WTC11 (cell line): Measurements from ENCODE around the gene TMEM108. TPM values are rescaled to one million over a fixed set of nuclear protein-coding genes. Genes with fewer than 3 reads are reported as not detected.

Source experiments
- ATAC-seq: fragments of 200-7000 bp; cut with Tn5 transposase; 2 replicates; pipeline ENCODE4 v1.10.0; 2021; ENCODE audit warnings: mild to moderate bottlenecking, moderate library complexity
- CTCF ChIA-PET: fragments of 300-600 bp; sonication (Branson Sonifier 250); formaldehyde crosslinking; loops from one replicate; lab custom pipeline; 2021; ENCODE audit warnings: antibody characterized with exemption; lab: Charles Lee
- POLR2A ChIA-PET: fragments of 350-600 bp; sonication (Branson Sonifier 250); formaldehyde crosslinking; loops from one replicate; lab custom pipeline; 2021; ENCODE audit warnings: antibody characterized with exemption; lab: Charles Lee
- DNase-seq: peaks from one replicate; pipeline ENCODE4 v3.0.0; 2021; ENCODE audit warnings: low spot score
- H3K27ac Mint-ChIP-seq: 2 replicates; pipeline ENCODE4 v1.8.0; 2021; ENCODE audit warnings: mixed read lengths
- H3K27me3 Mint-ChIP-seq: 2 replicates; pipeline ENCODE4 v1.8.0; 2021; ENCODE audit warnings: low read depth, mild to moderate bottlenecking, moderate library complexity, mixed read lengths
- H3K36me3 Mint-ChIP-seq: 2 replicates; pipeline ENCODE4 v1.8.0; 2021; ENCODE audit warnings: mixed read lengths
- H3K4me1 Mint-ChIP-seq: 2 replicates; pipeline ENCODE4 v1.8.0; 2022; ENCODE audit warnings: mixed read lengths
- H3K4me3 Mint-ChIP-seq: 2 replicates; pipeline ENCODE4 v1.8.0; 2021; ENCODE audit warnings: mild to moderate bottlenecking, moderate library complexity, mixed read lengths
- H3K9me3 Mint-ChIP-seq: 2 replicates; pipeline ENCODE4 v1.8.0; 2021; ENCODE audit warnings: mixed read lengths
- ARID4B ChIP-seq: sonication (generic); formaldehyde crosslinking; IDR thresholded peaks from 2 replicates; pipeline ENCODE4 v1.8.0; 2023; ENCODE audit warnings: missing genetic modification reagents, mild to moderate bottlenecking, borderline replicate concordance
- CBFB ChIP-seq: sonication (generic); formaldehyde crosslinking; IDR thresholded peaks from 2 replicates; pipeline ENCODE4 v1.8.1; 2022; ENCODE audit warnings: mild to moderate bottlenecking, low read depth, missing genetic modification reagents
- CREB1 ChIP-seq: sonication (generic); formaldehyde crosslinking; IDR thresholded peaks from 2 replicates; pipeline ENCODE4 v1.8.0; 2023; ENCODE audit warnings: mild to moderate bottlenecking, missing genetic modification reagents
- ETV6 ChIP-seq: sonication (generic); formaldehyde crosslinking; IDR thresholded peaks from 2 replicates; pipeline ENCODE4 v1.8.1; 2022; ENCODE audit warnings: mild to moderate bottlenecking, missing genetic modification reagents
- FOXJ3 ChIP-seq: sonication (generic); formaldehyde crosslinking; IDR thresholded peaks from 2 replicates; pipeline ENCODE4 v1.9.0; 2021; ENCODE audit warnings: missing genetic modification reagents, mild to moderate bottlenecking, borderline replicate concordance
- GTF2I ChIP-seq: fragments of 250-450 bp; sonication (Bioruptor Pico); conservative IDR thresholded peaks from 2 replicates; pipeline ENCODE4 v1.4.0; 2021; ENCODE audit warnings: mild to moderate bottlenecking
- JAZF1 ChIP-seq: fragments of 250-450 bp; sonication (Bioruptor Pico); IDR thresholded peaks from 2 replicates; pipeline ENCODE4 v1.9.0; 2021; ENCODE audit warnings: moderate library complexity, mild to moderate bottlenecking, inconsistent platforms
- JUN ChIP-seq: sonication (generic); formaldehyde crosslinking; IDR thresholded peaks from 2 replicates; pipeline ENCODE4 v1.8.0; 2023; ENCODE audit warnings: mild to moderate bottlenecking, missing genetic modification reagents
- MXD4 ChIP-seq: fragments of 250-450 bp; sonication (Bioruptor Pico); IDR thresholded peaks from 2 replicates; pipeline ENCODE4 v1.8.0; 2021; ENCODE audit warnings: mild to moderate bottlenecking, moderate library complexity, borderline replicate concordance
- NFATC4 ChIP-seq: fragments of 250-450 bp; sonication (Bioruptor Pico); IDR thresholded peaks from 2 replicates; pipeline ENCODE4 v1.9.0; 2021; ENCODE audit warnings: mild to moderate bottlenecking
- NFE2L1 ChIP-seq: sonication (generic); formaldehyde crosslinking; IDR thresholded peaks from 2 replicates; pipeline ENCODE4 v1.8.1; 2023; ENCODE audit warnings: missing genetic modification reagents
- OVOL2 ChIP-seq: fragments of 250-450 bp; sonication (Bioruptor Pico); IDR thresholded peaks from 2 replicates; pipeline ENCODE4 v1.9.0; 2021; ENCODE audit warnings: mild to moderate bottlenecking, borderline replicate concordance
- PRRX2 ChIP-seq: fragments of 250-450 bp; sonication (Bioruptor Pico); IDR thresholded peaks from 2 replicates; pipeline ENCODE4 v1.8.0; 2021; ENCODE audit warnings: mild to moderate bottlenecking
- RORB ChIP-seq: fragments of 250-450 bp; sonication (Bioruptor Pico); IDR thresholded peaks from 2 replicates; pipeline ENCODE4 v1.9.0; 2021; ENCODE audit warnings: mild to moderate bottlenecking
- TCF7 ChIP-seq: sonication (generic); formaldehyde crosslinking; IDR thresholded peaks from 2 replicates; pipeline ENCODE4 v1.8.0; 2022; ENCODE audit warnings: mild to moderate bottlenecking, low read depth, missing genetic modification reagents, moderate library complexity
- TEAD4 ChIP-seq: sonication (generic); formaldehyde crosslinking; IDR thresholded peaks from 2 replicates; pipeline ENCODE4 v1.8.0; 2022; ENCODE audit warnings: mild to moderate bottlenecking, missing genetic modification reagents
- ZNF281 ChIP-seq: sonication (generic); formaldehyde crosslinking; IDR thresholded peaks from 2 replicates; pipeline ENCODE4 v1.8.0; 2023; ENCODE audit warnings: mild to moderate bottlenecking, missing genetic modification reagents
- ZNF416 ChIP-seq: fragments of 250-450 bp; sonication (Bioruptor Pico); IDR thresholded peaks from 2 replicates; pipeline ENCODE4 v1.9.0; 2021; ENCODE audit warnings: mild to moderate bottlenecking, inconsistent platforms
- ZNF425 ChIP-seq: fragments of 250-450 bp; sonication (Bioruptor Pico); conservative IDR thresholded peaks from 2 replicates; pipeline ENCODE4 v1.9.0; 2021; ENCODE audit warnings: mild to moderate bottlenecking
- ZSCAN18 ChIP-seq: fragments of 250-450 bp; sonication (Bioruptor Pico); IDR thresholded peaks from 2 replicates; pipeline ENCODE4 v2.1.2; 2022; ENCODE audit warnings: mild to moderate bottlenecking, moderate library complexity
- total RNA-seq: library from RNA; stranded (reverse); gene quantifications from 3 replicates; pipeline ENCODE4 v1.2.3, GENCODE V29; 2021
- TF ChIP-seq, protein P1 (sequence below): sonication (generic); formaldehyde crosslinking; IDR thresholded peaks from 2 replicates; pipeline ENCODE4 v1.8.0; 2022; ENCODE audit warnings: mild to moderate bottlenecking, missing genetic modification reagents
- TF ChIP-seq, protein P2 (sequence below): sonication (generic); formaldehyde crosslinking; IDR thresholded peaks from 2 replicates; pipeline ENCODE4 v1.8.1; 2023; ENCODE audit warnings: mild to moderate bottlenecking, missing genetic modification reagents, moderate library complexity
- TF ChIP-seq, protein P3 (sequence below): fragments of 250-450 bp; sonication (Bioruptor Pico); IDR thresholded peaks from 2 replicates; pipeline ENCODE4 v1.9.0; 2021; ENCODE audit warnings: mild to moderate bottlenecking
- TF ChIP-seq, protein P4 (sequence below): sonication (generic); formaldehyde crosslinking; IDR thresholded peaks from 2 replicates; pipeline ENCODE4 v1.8.1; 2022; ENCODE audit warnings: missing genetic modification reagents, borderline replicate concordance

The TMEM108 gene
- total RNA-seq, 1 experiment from 2014 or later: 14.7 TPM

- TF ChIP-seq ARID4B (CRISPR knock-in tag) (no peak), ZNF416 (CRISPR knock-in tag) (no peak), RORB (CRISPR knock-in tag) (no peak), FOXJ3 (CRISPR knock-in tag) (no peak)
- TF ChIP-seq, protein P1, sequence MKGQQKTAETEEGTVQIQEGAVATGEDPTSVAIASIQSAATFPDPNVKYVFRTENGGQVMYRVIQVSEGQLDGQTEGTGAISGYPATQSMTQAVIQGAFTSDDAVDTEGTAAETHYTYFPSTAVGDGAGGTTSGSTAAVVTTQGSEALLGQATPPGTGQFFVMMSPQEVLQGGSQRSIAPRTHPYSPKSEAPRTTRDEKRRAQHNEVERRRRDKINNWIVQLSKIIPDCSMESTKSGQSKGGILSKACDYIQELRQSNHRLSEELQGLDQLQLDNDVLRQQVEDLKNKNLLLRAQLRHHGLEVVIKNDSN: no peak
Measured at GRCh38 chr3:133369068-133369440, 330.9 kb downstream of the TMEM108 start (continued).

- no peak overlapping the region for H3K4me3 Mint-ChIP-seq
- POLR2A ChIA-PET: interaction anchor here (0.5 kb wide), 1 partner anchor 9 kb away, joined by 3 read pairs; no protein-coding TSS in a partner anchor
- H3K27ac Mint-ChIP-seq: no peak overlapping the region
- H3K36me3 Mint-ChIP-seq: no peaks in the 10 kb centered on the region
- H3K4me1 Mint-ChIP-seq: peaks cover 20% of the 10 kb centered on the region
- no peak for ATAC-seq
- H3K27me3 Mint-ChIP-seq: no peaks in the 10 kb centered on the region
- no peak for TF ChIP-seq OVOL2 (CRISPR knock-in tag)
- no peak for TF ChIP-seq ZNF425 (CRISPR knock-in tag)
- TF ChIP-seq CBFB (CRISPR knock-in tag): no peak
- TF ChIP-seq JUN: no peak
- no peak for TF ChIP-seq GTF2I (CRISPR knock-in tag)
- no peak for TF ChIP-seq ZNF281 (CRISPR knock-in tag)
- no peak for TF ChIP-seq JAZF1
- TF ChIP-seq TEAD4 (CRISPR knock-in tag): no peak
- no peak for TF ChIP-seq ETV6
- TF ChIP-seq MXD4 (CRISPR knock-in tag): no peak
- TF ChIP-seq NFATC4 (CRISPR knock-in tag): no peak
- TF ChIP-seq ZSCAN18 (CRISPR knock-in tag): no peak
- TF ChIP-seq, protein P2, sequence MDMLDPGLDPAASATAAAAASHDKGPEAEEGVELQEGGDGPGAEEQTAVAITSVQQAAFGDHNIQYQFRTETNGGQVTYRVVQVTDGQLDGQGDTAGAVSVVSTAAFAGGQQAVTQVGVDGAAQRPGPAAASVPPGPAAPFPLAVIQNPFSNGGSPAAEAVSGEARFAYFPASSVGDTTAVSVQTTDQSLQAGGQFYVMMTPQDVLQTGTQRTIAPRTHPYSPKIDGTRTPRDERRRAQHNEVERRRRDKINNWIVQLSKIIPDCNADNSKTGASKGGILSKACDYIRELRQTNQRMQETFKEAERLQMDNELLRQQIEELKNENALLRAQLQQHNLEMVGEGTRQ (CRISPR knock-in tag): no peak
- TF ChIP-seq, protein P3, sequence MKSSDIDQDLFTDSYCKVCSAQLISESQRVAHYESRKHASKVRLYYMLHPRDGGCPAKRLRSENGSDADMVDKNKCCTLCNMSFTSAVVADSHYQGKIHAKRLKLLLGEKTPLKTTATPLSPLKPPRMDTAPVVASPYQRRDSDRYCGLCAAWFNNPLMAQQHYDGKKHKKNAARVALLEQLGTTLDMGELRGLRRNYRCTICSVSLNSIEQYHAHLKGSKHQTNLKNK (CRISPR knock-in tag): no peak
- no peak for TF ChIP-seq NFE2L1 (CRISPR knock-in tag)
- TF ChIP-seq TCF7 (CRISPR knock-in tag): no peak
- no peak for TF ChIP-seq CREB1 (CRISPR knock-in tag)
- TF ChIP-seq, protein P4, sequence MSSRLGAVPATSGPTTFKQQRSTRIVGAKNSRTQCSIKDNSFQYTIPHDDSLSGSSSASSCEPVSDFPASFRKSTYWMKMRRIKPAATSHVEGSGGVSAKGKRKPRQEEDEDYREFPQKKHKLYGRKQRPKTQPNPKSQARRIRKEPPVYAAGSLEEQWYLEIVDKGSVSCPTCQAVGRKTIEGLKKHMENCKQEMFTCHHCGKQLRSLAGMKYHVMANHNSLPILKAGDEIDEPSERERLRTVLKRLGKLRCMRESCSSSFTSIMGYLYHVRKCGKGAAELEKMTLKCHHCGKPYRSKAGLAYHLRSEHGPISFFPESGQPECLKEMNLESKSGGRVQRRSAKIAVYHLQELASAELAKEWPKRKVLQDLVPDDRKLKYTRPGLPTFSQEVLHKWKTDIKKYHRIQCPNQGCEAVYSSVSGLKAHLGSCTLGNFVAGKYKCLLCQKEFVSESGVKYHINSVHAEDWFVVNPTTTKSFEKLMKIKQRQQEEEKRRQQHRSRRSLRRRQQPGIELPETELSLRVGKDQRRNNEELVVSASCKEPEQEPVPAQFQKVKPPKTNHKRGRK: no peak
- TF ChIP-seq PRRX2 (CRISPR knock-in tag): no peak
- TF ChIP-seq, all 79 proteins: peak for 0
- H3K9me3 Mint-ChIP-seq: no peaks in the 10 kb centered on the region; the same call in 1 of the 2 replicates
- no peak for DNase-seq
- CTCF ChIA-PET: interaction anchor here (1.9 kb wide), 1 partner anchor 330 kb away, joined by 9 read pairs; no protein-coding TSS in a partner anchor
Measured at GRCh38 chr3:133371181-133371580, 333.0 kb downstream of the TMEM108 start.
